ENCODE measurements around the gene BRSK1.

DNA sequence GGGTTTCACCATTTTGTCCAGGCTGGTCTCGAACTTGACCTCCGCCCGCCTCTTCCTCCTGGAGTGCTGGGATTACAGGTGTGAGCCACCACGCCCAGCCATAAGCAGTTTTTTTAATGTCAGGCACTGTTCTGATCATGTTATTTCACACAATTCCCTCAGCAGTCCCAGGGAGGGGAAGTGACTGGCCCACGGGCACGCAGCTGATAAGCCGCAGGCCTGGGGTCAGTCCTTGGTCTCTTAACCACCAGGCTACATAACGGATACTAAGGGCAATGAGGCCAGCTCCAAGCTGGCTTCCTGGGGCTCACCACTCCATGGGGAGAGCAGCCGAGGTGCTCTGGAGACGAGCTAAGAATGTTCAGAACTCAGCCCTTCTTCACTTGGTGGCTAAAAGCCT lies 13.5 kb downstream of the BRSK1 start:
- TF ChIP-seq, protein P1, sequence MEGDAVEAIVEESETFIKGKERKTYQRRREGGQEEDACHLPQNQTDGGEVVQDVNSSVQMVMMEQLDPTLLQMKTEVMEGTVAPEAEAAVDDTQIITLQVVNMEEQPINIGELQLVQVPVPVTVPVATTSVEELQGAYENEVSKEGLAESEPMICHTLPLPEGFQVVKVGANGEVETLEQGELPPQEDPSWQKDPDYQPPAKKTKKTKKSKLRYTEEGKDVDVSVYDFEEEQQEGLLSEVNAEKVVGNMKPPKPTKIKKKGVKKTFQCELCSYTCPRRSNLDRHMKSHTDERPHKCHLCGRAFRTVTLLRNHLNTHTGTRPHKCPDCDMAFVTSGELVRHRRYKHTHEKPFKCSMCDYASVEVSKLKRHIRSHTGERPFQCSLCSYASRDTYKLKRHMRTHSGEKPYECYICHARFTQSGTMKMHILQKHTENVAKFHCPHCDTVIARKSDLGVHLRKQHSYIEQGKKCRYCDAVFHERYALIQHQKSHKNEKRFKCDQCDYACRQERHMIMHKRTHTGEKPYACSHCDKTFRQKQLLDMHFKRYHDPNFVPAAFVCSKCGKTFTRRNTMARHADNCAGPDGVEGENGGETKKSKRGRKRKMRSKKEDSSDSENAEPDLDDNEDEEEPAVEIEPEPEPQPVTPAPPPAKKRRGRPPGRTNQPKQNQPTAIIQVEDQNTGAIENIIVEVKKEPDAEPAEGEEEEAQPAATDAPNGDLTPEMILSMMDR (IDR thresholded peaks at IDR 0.05; ENCODE audit: low read depth, low read length, poor library complexity, severe bottlenecking), result no peak
- no peak for TF ChIP-seq EZH2phosphoT487 (IDR thresholded peaks at IDR 0.05; ENCODE audit: borderline replicate concordance, low read length)

Data from DOHH2 (cell line).